KMS-11 (cell line): ENCODE results near the gene ANO6.

ENCODE experiments used
- H2AFZ ChIP-seq: fragments of 200-600 bp; sonication (generic); 2 replicates; pipeline ENCODE4 v1.6.1; 2016; ENCODE audit warnings: antibody characterized with exemption, mixed run types, low read depth
- H3K27ac ChIP-seq: fragments of 200-600 bp; sonication (generic); 2 replicates; pipeline ENCODE4 v1.6.1; 2016; ENCODE audit warnings: mild to moderate bottlenecking, mixed run types
- H3K27me3 ChIP-seq: fragments of 200-600 bp; sonication (generic); 2 replicates; pipeline ENCODE4 v1.6.1; 2017; ENCODE audit warnings: mild to moderate bottlenecking, low read depth, mixed run types, moderate library complexity; ENCODE audit not compliant: insufficient read depth
- H3K36me3 ChIP-seq: fragments of 200-600 bp; sonication (generic); 2 replicates; pipeline ENCODE4 v1.6.1; 2017; ENCODE audit warnings: mild to moderate bottlenecking, mixed run types; ENCODE audit not compliant: insufficient read depth
- H3K4me1 ChIP-seq: fragments of 200-600 bp; sonication (generic); 2 replicates; pipeline ENCODE4 v1.6.1; 2016; ENCODE audit warnings: mild to moderate bottlenecking, low read depth, mixed run types; ENCODE audit not compliant: poor library complexity, severe bottlenecking
- H3K4me2 ChIP-seq: fragments of 200-600 bp; sonication (generic); 2 replicates; pipeline ENCODE4 v1.7.0; 2016; ENCODE audit warnings: mild to moderate bottlenecking, mixed run types
- H3K4me3 ChIP-seq: fragments of 200-600 bp; sonication (generic); IDR thresholded peaks from 2 replicates; pipeline ENCODE4 v1.6.1; 2017; ENCODE audit warnings: low read depth, low read length, mixed read lengths; ENCODE audit not compliant: insufficient read depth
- H3K79me2 ChIP-seq: fragments of 200-600 bp; sonication (generic); 2 replicates; pipeline ENCODE4 v1.6.1; 2016; ENCODE audit warnings: low read depth, mixed run types; ENCODE audit not compliant: insufficient read depth
- H3K9ac ChIP-seq: fragments of 200-600 bp; sonication (generic); 2 replicates; pipeline ENCODE4 v1.6.1; 2016; ENCODE audit warnings: mild to moderate bottlenecking, mixed run types
- H4K20me1 ChIP-seq: fragments of 200-600 bp; sonication (generic); 2 replicates; pipeline ENCODE4 v1.6.1; 2016; ENCODE audit warnings: mild to moderate bottlenecking, mixed run types; ENCODE audit not compliant: insufficient read depth
- TF ChIP-seq, protein P1 (sequence below): fragments of 200-600 bp; sonication (generic); conservative IDR thresholded peaks from 2 replicates; pipeline ENCODE4 v1.6.1; 2017; ENCODE audit warnings: low read depth, mild to moderate bottlenecking, antibody characterized with exemption, low read length, moderate library complexity, mixed read lengths

ANO6 gene

DNA sequence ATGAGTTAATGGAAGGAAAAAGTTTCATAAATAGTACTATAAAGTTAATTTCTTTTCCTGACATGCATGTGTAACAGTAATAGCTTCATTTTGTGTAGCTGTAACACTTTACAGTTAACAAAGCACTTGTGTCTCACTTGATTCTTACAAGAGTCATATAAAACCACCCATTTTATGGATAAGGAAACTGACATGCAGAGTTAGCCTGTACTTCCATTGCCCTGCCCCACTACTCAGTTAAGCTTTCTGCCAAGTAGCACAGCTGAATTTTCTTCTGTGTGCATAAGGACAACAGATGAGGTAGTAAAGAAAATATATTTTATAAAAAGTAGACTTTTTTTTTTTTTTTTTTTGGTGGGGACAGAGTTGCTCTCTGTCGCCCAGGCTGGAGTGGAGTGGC, 32.2 kb downstream of the ANO6 start:
- Histone ChIP-seq H2AFZ (no peak overlapping the region), H3K9ac (no peak overlapping the region), H3K4me3 (no peak overlapping the region), H3K27ac (no peak overlapping the region), H3K36me3 (no peaks in the 10 kb centered on the region), H4K20me1 (no peaks in the 10 kb centered on the region), H3K27me3 (no peaks in the 10 kb centered on the region), H3K4me2 (no peak overlapping the region), H3K4me1 (peaks cover 33% of the 10 kb centered on the region), H3K79me2 (no peaks in the 10 kb centered on the region; the same call in 1 of the 2 replicates)
- TF ChIP-seq, protein P1, sequence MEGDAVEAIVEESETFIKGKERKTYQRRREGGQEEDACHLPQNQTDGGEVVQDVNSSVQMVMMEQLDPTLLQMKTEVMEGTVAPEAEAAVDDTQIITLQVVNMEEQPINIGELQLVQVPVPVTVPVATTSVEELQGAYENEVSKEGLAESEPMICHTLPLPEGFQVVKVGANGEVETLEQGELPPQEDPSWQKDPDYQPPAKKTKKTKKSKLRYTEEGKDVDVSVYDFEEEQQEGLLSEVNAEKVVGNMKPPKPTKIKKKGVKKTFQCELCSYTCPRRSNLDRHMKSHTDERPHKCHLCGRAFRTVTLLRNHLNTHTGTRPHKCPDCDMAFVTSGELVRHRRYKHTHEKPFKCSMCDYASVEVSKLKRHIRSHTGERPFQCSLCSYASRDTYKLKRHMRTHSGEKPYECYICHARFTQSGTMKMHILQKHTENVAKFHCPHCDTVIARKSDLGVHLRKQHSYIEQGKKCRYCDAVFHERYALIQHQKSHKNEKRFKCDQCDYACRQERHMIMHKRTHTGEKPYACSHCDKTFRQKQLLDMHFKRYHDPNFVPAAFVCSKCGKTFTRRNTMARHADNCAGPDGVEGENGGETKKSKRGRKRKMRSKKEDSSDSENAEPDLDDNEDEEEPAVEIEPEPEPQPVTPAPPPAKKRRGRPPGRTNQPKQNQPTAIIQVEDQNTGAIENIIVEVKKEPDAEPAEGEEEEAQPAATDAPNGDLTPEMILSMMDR = no peak

DNA sequence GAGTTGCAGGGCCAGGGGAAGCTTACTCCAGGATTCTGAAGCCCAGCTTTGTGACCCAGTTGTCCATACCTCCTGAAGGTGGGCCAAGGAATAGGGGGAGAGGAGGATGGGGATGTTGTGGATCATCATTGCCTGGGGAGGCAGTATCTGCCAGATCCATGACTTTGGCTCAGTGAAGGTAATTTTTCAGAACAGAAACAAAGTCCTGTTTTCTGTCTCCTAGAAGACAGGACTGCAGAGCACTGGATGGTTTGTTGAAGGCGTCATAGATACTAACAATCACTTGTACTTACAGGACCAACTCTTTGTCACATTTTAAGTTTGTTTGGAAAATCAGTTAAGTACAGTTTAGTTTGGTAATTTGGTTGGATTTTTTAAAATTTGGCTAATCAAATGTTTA, 38.4 kb downstream of the ANO6 start:
- no peaks in the 10 kb centered on the region for H3K36me3 ChIP-seq
- no peak overlapping the region for H3K9ac ChIP-seq
- peaks cover 19% of the 10 kb centered on the region for H3K4me1 ChIP-seq
- no peak overlapping the region for H3K4me2 ChIP-seq
- TF ChIP-seq, protein P1 = no peak
- no peaks in the 10 kb centered on the region for H4K20me1 ChIP-seq
- H3K27me3 ChIP-seq = no peaks in the 10 kb centered on the region
- H3K27ac ChIP-seq = no peak overlapping the region
- peaks cover 16% of the 10 kb centered on the region; the same call in 1 of the 2 replicates for H3K79me2 ChIP-seq
- H3K4me3 ChIP-seq = no peak overlapping the region
- H2AFZ ChIP-seq = no peak overlapping the region

DNA sequence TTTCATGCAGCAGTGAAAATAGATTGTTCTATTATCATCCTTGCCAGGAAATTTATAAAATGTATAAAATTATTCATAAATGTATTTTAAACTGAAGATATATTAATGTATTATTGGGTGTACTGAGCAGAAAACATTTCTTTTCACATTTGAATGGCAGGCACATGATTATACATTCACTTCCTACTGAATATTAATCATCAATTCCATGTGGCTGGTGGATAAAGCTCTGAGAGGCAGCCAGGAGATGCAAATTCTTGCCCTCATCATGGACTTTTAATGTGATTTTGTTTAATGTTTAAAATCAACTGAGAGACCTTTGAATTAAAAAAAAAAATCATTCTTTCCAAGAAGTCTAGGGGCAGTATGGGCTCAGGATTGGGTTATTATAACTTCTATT, 40.8 kb downstream of the ANO6 start:
- Histone ChIP-seq H4K20me1 (no peaks in the 10 kb centered on the region), H3K79me2 (peaks cover 16% of the 10 kb centered on the region; the same call in 1 of the 2 replicates), H3K27ac (peak overlapping the region; percentile 47; the same call in 1 of the 2 replicates)

DNA sequence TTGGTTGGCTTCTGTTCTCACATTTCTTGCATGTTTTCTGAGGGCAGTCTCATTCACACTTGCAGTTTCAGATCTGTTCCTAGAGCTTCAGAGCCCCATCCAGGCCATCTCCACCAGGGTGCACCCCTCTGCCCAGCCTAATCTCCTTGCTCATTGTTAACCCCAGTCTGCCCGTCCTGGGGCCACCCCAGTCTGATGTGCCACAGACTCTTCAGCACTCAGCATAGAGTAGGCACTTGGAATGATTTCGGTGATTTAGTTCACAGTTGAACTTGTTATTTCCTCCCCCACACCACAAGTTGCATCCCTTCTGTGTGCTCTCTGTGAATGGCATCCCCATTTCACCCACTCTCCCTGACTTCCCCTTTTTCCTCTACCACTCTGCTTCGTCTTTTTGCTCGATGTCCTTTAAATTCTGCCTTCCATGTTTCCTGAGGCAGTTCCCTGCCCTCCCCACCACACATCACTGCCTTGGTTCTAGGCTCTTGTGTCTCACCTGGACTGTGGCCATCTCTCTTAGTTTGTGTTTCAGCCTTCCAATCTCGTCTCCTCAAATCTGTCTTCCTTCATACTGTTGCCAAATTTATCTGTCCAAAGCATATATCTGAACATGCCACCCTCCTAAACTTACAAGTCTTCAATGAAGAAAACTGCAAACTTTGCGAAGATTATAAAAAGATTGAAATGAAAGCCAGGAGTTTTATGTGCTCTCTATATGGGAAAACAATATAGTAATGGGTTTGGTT, 41.5 kb downstream of the ANO6 start:
- Histone ChIP-seq H3K79me2 (peaks cover 16% of the 10 kb centered on the region; the same call in 1 of the 2 replicates), H3K36me3 (no peaks in the 10 kb centered on the region), H3K4me1 (peaks cover 28% of the 10 kb centered on the region), H4K20me1 (no peaks in the 10 kb centered on the region), H3K4me3 (no peak overlapping the region), H2AFZ (no peak overlapping the region), H3K9ac (no peak overlapping the region), H3K4me2 (peak overlapping the region; percentile 53; the same call in 1 of the 2 replicates), H3K27ac (peak overlapping the region; percentile 47; the same call in 1 of the 2 replicates), H3K27me3 (no peaks in the 10 kb centered on the region)
- TF ChIP-seq, protein P1 = 0 out of 2 replicates have a peak, but pooled peaks have one; percentile 7

More for the DNA sequence above, 40.8 kb downstream of the ANO6 start:
- Histone ChIP-seq H3K9ac (no peak overlapping the region), H3K4me1 (peaks cover 28% of the 10 kb centered on the region), H3K27me3 (no peaks in the 10 kb centered on the region), H3K4me2 (peak overlapping the region; percentile 53), H3K4me3 (no peak overlapping the region), H2AFZ (no peak overlapping the region), H3K36me3 (no peaks in the 10 kb centered on the region)
- TF ChIP-seq, protein P1 = no peak
